ENCODE measurements around the gene UAP1L1.

Gene UAP1L1

DNA sequence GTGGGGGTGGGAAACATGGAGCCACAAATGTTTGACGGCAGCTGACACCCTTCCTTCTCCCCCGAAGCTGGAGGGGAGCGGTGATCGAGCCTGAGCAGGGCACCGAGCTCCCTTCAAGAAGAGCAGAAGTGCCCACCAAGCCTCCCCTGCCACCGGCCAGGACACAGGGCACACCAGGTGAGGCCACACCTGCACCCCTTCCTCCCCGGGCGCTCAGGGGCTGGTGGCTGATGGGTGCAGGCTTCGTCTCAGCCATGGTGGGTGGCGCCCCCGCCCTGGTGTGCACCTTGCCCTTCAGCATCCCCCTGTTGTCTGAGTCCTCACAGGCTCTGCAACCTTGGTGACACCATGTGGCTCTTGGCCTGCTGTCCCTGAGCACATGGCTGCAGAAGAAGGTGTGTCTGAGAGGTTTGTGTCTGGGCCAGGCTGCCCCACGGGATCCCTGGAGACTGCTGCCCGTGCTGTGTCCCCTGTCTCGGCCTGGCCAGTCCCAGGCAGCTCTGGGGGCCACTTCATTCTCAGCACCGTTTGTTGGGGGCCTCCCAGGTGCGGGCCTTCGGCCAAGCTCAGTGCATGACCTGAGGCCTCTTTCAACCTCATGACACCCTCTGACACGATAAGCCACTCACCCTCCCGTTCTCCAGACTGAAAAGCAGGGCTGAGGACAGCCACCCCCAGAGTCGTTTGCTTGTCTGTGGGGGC lies 20.6 kb downstream of the UAP1L1 start:
- no peak for DNase-seq (ENCODE audit: low spot score)

DNA sequence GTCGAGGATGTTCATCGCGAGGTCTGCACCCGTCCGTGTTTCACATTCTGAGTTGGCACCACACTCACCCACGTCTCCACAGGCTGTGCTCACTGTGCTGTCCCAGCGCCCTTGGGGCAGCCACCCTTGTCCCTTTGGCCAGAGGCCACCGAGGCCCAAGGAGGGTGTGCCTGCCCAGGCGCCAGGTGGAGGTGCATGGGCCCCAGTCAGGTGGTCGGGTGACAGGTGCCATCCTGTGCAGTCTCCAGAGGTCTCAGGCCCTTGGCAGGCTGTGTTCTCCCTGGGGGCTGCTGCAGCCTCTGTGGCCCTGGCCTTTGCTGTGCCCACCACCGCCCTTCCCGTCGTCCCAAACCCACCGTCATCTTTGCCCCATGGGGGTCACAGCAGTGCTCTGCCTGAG lies 21.9 kb downstream of the UAP1L1 start:
- no peak for DNase-seq (ENCODE audit: low spot score)

DNA sequence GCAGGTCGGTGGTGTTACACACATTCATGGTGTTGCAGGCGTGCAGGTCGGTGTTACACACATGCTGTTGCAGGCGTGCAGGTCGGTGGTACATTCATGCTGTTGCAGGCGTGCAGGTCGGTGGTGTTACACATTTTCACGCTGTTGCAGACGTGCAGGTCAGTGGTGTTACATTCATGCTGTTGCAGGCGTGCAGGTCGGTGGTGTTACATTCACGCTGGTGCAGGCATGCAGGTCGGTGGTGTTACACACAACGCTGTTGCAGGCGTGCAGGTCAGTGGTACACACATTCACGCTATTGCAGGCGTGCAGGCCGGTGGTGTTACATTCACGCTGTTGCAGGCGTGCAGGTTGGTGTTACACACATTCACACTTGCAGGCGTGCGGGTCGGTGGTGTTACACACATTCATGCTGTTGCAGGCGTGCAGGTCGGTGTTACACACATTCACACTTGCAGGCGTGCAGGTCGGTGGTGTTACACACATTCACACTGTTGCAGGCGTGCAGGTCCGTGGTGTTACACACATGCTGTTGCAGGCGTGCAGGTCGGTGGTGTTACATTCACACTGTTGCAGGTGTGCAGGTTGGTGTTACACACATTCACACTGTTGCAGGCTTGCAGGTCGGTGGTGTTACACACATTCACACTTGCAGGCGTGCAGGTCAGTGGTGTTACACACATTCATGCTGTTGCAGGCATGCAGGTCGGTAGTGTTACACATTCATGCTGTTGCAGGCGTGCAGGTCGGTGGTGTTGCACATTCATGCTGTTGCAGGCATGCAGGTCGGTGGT lies 26.1 kb downstream of the UAP1L1 start:
- DNase-seq (ENCODE audit: low spot score) = no peak

DNA sequence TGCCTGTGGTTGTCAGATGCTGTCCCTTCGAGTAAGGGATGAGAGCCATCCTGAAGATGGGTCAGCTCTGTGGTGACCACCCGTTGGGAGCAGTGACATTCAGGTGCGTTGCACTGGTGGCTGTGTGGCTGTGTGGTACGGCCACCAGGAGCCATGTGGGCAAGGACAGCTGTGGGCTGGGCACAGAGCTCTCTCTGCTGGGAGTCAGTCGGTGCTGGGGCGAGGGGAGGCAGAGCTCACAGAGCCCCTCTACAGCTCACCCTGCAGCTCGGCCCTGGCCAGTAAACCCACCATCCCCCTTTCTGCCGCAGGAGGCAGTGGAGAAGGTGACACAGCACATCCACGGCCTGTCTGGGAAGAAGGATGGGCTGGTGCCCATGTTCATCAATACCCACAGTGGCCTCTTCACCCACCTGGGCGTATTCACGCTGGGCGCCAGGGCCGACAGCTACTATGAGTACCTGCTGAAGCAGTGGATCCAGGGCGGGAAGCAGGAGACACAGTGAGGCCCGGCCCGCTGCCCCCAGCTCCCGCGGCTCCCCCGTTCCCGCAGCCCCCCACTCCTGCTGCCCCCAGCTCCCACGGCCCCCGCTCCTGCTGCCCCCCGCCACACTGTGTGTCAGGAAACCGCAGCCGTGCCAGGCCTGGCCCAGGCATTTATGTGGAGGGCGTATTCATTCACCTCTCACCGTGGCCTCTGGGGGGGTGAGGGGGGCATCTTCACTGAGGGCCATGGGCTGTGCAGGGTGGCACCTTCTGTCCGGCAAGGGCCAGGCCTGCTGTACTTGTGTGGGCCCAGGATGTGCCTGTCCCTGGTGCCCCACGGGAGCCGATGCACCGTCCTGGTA lies 28.7 kb downstream of the UAP1L1 start:
- DNase-seq (ENCODE audit: low spot score) = no peak

DNA sequence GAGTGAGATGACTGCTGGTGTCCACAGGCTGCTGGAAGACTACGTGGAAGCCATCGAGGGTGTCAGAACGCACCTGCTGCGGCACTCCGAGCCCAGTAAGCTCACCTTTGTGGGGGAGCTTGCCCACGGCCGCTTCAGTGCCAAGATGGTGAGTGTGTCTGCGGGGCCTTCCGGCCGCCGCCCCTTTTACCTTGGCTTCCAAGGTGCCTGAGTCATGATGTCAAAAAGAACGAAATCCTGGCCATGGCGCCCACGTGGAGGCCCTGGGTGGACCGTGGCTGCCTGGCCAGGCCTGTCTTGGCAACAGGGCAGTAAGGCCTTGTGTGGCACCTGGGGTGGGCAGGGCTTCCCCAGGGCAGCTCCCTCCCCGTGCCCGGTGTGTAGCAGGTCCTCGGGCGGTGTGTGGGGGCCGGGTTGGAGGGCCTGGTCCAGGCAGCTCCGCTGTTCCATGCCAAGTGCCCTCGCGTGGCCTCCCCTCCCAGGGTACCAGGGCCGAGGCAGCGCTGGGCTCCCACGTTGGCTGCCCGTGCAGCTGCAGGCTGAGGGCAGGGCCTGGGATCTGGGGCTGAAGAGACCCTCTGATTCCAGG lies 29.4 kb downstream of the UAP1L1 start:
- DNase-seq (ENCODE audit: low spot score) = no peak

DNA sequence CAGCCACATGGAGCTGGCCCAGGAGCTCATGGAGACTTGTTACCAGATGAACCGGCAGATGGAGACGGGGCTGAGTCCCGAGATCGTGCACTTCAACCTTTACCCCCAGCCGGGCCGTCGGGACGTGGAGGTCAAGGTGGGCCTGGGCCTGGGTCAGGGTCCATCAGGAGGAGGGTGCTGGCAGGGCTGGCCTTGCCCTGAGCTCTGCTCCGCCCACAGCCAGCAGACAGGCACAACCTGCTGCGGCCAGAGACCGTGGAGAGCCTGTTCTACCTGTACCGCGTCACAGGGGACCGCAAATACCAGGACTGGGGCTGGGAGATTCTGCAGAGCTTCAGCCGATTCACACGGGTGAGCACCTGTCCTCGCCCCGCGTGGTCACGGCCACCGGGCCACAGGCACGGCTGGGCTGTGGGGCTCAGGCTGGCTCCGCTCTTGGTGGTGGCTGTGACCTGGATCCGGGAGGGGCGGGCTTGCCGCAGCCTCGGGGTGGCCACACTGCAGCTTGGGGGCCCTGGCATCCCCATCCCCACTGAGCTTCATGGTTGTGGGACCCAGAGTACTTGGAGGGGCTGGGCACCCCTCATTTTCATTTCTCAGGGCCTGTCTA lies 30.1 kb downstream of the UAP1L1 start:
- DNase-seq (ENCODE audit: low spot score) = no peak

DNA sequence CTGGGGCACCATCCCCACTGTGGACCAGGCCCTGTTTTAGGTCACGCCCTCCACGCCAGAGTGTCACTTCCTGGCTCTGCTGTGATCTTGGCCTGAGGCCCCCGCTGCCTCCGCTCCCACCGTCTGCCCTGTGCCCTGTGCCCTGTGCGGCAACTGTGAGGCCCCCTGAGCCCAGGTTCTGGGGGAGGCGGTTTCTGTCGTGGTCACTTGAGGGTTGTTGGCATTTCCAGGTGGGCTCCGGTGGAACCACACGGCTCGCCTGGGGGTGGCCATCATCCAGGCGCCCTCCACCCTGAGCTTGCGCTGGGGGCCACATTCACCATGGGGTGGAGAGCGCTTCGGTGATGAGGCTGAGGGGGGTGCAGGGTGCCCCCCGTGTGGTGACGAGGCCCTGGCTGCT lies 30.7 kb downstream of the UAP1L1 start:
- no peak for DNase-seq (ENCODE audit: low spot score)

DNA sequence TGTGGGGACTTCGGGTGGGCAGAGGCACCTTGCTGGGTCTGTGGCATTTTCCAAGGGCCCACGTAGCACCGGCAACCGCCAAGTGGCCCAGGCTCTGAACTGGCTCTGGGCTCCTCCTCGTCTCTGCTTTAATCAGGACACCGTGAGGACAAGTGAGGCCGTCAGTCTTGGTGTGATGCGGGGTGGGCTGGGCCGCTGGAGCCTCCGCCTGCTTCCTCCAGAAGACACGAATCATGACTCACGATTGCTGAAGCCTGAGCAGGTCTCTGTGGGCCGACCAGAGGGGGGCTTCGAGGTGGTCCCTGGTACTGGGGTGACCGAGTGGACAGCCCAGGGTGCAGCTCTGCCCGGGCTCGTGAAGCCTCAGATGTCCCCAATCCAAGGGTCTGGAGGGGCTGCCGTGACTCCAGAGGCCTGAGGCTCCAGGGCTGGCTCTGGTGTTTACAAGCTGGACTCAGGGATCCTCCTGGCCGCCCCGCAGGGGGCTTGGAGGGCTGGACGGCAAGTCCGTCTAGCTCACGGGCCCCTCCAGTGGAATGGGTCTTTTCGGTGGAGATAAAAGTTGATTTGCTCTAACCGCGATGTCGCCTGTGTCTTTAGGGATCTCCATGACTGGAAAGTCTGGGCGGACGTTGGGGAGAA lies 31.4 kb downstream of the UAP1L1 start:
- DNase-seq (ENCODE audit: low spot score) = no peak

DNA sequence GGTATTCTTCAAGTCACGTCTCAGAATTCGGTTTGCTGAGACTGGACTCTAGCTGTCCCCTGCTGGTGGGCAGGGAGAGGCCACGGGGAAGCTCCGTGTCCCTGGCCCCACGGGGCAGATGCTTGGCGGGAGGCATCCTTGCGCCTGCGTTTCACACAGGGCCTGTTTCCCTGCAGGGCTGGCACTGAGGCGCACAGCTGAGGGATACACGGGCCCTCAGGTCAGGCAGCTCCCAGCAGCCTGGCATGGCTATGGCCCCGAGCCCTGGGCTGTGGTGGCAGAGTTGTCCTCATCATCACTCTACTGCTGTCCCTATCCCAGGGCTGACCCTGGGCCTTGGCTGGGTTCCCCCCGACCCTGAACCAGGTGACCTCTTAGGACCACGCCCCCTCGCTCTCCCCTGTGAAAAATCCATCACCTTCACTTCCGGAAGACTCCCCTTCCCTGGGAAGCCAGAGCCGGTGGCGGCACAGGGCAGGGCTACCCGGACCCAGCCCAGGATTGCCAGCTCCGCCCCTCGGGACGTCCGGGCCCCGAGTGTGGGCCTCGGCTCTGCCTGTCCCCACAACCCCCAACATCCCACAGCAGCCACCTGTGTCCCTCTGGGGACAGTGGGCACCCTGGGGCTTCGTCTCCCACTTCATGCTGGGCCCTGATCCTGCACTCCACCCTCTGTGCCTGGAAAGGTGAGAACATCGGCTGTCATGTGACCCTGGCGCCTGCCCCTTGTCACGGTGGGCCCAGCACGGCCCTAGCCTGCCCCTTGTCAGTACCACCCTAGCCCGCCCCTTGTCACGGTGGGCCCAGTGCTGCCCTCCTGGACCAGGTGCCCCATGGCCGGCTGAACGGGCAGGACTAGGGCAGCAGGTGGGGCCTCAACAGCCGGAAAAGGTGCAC lies 32.2 kb downstream of the UAP1L1 start:
- DNase-seq (ENCODE audit: low spot score) = no peak

DNA sequence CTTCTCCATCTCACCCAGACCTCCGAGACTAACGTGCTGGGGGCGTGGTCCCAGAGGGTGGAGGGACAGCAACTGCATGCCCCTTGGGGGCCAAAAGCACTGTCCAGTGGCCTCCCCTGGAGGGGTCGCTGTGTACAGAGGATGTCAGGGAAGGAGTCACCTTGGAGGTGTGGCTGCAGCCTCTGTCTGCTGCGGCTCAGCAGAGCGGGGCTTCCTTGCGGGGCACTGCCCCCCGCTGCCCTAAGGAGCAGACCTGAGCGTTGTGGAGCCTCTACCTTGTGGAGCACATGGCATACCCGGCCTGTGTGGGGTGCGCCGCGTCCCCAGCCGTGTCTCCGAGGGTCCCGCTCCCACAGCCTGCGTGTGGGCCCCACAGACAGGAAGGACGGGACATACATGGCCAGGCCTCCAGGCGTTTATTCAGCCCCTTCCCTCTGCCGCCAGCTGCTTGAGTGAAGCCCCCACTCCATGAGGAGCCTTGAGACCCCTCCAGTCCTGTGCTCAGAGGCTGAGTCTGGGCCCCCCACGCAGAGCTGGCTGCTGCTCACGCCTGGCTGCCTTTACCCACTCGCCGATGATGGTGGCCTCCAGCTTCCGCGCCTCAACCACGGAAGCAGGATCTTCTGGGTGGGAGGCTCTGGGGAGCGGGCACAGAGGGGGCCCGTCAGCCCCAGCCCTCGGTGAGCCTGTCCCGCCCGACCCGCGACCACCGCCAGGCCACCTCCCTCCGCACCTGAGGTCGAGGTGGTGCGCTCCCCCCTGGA lies 33.0 kb downstream of the UAP1L1 start:
- no peak for DNase-seq (ENCODE audit: low spot score)

DNA sequence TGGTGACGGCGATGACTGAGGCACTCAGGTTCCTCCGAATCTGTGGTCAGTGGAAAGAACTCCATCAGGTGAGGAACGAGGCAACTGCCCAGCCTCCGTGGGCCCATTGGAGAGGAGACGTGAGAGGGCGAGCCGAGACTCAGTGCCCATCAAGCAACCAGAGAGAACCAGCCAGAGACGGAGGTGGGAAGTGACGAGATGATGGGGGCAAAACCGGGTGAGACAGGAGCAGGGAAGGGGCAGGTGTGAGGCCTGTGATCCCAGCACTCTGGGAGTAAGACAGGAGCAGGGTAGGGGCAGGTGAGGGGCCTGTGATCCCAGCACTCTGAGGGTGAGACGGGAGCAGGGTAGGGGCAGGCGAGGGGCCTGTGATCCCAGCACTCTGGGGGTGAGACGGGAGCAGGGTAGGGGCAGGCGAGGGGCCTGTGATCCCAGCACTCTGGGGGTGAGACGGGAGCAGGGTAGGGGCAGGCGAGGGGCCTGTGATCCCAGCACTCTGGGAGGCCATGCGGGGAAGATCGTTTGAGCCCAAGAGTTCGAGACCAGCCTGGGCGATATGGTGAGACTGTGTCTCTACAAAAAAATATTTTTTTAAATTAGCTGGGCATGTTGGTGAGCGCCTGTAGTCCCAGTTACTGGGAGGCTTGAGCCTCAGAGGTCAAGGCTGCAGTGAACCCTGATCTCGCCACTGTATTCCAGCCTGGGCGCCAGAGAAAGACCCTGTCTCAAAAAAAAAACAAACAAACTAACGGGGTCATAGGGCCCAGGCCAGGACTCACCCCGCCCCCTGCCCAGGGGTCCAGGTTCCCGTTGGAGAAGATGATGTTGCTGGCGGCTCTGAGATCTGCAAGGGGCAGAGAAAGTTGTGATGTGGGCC lies 33.8 kb downstream of the UAP1L1 start:
- DNase-seq (ENCODE audit: low spot score) = no peak

DNA sequence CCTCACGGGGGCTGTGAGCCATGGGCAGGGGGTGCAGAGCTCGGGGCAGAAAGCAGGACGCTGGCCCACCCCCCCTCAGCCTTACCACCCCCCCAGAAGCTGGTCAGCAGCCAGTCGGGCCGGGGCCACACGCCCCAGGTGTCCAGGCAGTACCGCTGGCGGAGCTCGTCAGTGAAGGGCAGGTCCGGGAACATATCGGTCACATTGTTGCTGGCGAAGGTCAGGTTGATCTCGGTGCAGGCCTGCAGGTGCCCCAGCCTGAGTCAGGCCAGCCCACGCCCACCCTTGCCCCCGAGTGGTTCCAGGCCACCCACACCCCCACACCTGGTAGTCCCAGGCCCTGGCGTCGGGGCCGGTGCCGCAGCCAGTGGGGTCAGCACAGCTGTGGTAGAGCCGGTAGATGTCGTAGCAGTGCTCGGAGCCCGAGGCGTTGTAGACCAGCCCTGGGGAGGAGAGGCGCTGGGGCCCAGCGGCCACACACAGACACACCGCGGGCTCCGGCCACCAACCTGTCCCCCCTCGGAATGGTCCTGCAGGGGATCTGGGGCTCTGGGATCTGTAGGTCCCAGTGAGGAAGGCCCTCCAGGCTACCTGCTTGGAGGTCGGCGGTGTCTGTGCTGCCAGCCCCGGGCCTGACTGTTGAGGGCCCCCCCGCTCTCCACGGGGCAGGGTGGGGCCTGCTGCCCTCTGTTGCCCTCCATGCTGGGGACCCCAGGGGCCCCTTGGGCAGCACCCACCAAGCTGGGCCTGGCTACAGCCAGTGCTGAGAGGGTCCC lies 34.7 kb downstream of the UAP1L1 start:
- no peak for DNase-seq (ENCODE audit: low spot score)

DNA sequence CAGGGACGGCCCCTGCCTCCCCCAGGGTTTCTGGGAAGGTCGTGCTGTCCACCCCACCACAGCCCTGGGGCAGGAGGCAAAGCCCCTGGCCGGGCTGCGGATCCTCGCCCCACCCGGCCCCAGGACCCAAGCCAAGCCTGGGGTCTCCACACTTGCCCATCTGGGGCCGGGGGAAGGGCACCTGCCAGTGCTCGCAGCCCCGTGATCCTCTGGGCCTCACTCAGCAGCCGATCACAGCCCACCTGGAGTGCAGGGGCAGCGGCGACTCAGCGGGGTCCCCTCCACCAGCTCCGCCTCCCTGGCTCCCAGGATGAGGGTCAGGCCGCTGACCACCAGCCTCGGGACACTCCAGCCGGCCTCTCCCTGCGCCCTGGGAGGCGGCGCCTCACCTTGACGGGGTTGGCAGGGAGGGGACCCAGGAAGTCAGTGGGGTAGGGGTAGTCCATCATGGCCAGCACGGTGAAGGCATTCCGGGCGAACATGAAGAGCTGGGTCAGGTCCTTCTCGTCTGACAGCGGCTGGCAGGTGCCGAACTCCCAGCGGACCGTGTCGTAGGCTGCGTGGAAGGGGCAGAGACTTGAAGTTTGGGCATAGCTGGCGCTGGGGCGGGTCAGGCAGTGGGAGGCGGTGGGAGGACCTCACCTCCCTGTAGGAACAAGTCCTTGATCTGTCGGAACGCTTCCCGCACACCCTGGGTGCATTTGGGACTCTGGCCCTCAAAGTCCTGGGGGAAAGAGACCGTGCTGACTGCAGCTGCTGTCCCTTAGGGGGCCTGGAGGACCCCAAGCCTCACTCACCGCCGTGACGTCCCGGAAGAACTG lies 35.5 kb downstream of the UAP1L1 start:
- DNase-seq (ENCODE audit: low spot score) = no peak

DNA sequence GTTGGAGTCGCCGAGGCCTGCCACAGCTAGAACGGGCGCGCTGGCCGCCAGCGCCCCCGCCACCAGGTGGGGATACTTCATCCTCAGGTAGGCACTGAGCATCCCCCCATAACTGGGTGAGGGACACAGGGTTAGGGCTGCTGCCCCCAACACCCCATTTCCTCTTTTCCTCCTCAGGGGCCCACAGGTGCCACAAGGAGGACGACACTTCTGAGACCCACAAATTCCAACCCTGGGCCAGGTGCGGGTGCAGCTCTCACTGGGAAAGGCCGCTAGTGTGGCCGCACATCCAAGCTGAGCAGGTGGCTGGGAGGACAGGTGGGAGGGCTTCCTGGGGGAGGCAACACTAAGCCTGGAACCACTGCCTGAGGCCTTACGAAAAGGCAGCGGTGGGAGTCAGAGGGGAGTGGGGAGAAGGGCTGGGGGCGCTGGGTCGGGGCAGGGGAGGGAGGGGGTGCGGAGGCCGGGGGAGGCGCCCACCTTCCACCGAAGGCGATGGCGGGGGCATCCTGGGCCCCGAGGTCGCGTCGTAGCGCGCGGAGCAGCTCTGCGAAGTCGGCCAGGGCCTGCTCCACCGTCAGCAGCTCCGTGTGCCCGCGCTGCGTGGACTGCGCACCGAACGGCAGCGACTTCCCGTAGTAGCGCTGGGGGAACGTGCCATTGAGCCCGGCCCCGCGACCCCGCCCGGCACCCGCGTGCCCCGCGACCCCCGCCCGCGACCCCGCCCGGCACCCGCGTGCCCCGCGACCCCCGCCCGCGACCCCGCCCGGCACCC lies 36.3 kb downstream of the UAP1L1 start:
- no peak for DNase-seq (ENCODE audit: low spot score)

DNA sequence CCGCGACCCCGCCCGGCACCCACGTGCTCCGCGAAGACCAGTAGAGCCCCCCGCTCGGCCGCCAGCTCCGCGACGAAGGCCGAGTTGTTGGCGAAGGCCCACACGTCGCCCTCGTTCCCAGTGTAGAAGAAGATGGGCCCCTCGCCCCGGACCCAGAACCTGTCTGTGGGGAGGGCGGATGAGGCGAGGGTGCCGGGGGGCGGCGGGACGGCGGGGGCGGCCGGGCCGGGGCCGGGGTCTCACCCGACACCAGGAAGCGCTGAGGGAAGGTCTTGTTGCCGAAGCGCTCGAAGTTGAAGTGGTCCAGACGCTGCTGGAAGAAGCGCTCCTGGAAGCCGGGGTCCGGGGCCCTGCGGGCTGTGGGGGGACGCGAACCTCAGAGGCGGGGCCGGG lies 36.9 kb downstream of the UAP1L1 start:
- DNase-seq (ENCODE audit: low spot score) = no peak
